Middle frontal gyrus (tissue), 1 donor: ENCODE measurements around the gene STOML2.

Source experiments
- DNase-seq: peaks from one replicate; pipeline ENCODE4 v3.0.0-alpha.2; 2015; ENCODE audit warnings: low spot score; ENCODE audit errors: extremely low spot score

The STOML2 gene

DNA sequence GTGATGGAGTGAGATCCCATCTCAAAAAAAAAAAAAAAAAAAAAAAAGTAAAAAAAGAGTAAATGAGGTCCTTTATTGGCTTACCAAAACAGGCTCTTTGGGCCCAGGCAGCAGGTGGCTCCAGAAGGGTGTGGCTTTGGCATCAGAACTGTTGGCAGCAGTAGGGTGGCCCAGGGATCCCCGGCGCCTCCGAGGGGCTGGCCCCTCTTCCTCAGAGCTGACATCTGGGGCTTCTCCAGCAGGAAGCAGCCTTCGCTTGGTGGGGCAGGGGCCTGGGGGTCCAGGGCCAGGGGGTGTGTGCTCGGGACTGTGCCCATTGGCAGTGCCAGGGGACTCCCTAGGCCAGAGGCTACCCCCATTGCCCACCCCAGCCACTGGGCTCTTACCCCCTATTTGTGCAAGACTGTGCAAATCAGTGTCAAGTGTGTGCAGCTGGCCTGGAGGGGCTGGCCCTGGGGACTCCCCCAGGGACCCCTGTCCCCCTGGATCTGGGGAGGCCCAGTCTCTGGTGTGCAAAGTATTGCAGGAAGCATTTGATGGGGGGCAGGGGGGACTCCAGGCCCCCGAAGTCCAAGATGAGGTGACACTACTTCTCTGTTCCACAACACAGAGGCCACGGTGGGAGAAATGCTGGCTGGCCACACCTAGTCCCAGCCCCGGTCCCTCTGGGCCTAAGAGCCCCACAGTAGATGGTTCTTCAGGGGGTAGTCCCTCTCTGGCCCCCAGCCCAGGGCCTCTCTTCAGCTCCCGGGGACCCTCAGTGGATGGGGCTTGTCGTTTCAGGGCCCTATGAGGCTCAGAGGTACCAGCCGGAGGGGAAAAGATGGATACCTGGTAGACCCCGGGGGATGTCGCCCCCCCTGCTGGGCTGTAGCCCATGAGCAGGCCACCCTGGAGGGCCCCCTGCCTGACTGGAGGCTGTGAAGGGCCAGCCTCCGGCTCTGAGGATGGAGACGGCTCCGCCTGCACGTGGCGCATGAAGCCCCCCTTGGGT, 4.7 kb upstream of the STOML2 start:
- no peak for DNase-seq

- no peak for DNase-seq
These were observed 3.4 kb upstream of the STOML2 start for GRCh38 chr9:35106343-35106730.

- no peak for DNase-seq
These were observed 2.8 kb upstream of the STOML2 start for GRCh38 chr9:35105571-35106342.

- no peak for DNase-seq
These were observed 2.2 kb upstream of the STOML2 start for GRCh38 chr9:35105126-35105525.

DNA sequence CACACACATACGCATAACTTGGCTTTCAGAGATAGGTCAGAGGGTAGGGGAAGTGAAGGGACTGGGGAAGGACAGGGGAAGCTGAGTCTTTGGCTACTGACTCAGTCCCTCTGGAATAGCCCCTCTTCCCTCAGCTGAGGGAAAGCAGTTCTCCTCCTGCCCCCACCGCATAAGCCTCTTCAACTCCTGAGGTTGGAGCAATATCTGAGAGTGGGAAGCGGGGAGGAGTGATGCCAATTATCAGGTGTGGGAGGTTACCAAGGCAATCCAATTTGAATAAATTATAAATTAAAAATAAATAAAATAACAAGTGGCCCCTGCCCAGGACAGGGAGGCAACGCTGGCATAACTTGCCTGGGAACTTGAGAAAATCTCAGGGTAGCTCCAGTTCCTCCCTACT, 1.7 kb upstream of the STOML2 start:
- DNase-seq, result no peak

DNA sequence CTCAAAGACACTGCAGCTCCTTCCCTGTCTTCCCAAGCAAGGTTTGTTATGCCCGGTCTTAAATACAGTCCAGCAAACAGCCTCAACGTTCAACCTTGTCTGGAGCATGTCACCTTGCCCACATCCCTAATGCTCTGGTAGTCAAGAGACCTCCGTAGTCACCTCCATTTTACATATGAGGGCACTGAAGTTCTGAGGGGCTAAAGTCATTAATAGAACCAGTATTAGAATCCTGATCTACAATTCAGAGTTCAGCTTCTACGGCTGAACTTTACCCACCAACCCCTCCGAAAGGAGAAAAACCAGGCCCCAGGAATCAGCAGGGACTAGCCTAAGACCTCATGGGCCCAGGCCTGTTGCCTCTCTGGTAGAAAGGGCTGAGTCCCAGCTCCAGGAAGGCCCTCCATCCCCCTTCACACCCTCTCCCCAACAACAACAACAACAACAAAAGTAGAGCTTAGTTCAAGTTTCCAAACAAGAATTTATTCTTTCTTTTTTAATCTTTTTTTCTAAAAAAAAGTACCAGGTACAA, 795 bp upstream of the STOML2 start:
- no peak for DNase-seq

GRCh38 chr9:35102465-35102768, 514 bp downstream of the STOML2 start:
- DNase-seq, result no peak

- DNase-seq, result no peak
These were observed 5.4 kb downstream of the STOML2 start for GRCh38 chr9:35097573-35097972.

DNA sequence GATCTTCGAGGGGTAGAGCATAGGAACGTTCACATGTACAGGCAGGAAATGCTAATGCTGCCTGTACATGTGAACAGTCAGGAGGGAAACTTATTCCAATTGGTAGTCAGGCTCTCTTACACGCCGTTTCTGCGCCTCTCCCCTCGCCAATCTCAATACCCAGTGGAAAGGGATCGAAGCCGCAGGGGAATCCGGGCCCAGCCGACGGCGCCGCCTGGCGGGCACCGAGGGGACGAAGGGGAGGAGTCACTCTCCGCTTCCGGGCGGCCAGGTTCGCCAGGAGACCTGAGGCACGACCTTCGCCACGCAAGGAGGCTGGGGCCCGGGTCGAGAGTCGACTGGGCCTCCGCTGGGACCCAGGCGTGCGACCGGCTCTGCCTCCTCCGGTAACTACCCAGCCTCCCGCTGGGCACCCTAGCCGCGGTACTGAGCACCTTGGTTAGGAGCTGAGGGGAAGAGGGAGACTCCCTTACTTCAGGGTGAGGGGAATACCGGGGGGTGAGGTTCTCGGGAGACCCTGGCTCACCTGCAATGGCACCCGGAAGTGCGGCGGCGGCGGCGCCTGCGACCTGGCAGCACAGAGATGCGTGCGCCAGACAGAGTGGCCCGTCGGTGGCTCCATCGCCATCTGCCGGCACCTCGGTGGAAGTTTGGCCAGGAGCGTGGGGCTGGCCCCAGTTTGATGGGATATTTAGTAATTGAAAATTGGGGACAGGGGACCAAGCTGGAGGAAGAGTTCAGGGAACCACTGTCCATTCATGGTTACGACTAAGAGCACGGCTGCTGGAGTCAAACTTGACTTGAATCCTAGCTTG, 6.7 kb downstream of the STOML2 start, which contains the start of gene PIGO:
Gene PIGO, minus strand, starts transcription at position 557 of the 815 bp plus-strand sequence. CDS start 1,026 bp downstream, outside the sequence.
- peak; percentile 77 for DNase-seq

DNA sequence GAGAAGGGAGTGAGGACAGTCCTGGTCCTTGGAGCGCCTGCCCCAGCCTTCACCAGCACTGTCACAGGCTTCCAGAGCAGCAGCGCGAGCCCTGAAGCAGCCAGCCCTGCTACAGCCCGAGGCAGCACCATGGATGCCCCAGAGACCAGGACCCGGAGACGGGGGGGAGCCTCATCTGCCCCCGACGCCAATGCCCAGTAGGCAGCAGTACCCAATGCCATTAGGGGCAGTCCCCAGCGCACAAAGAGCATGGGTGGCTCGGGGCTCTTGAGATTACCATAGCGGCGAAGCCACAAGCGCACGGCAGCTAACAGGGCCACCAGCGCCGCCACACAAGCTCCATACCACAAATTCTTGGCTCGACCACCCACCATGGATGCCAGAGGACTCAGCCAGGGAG, 11.4 kb downstream of the STOML2 start:
- no peak for DNase-seq

DNA sequence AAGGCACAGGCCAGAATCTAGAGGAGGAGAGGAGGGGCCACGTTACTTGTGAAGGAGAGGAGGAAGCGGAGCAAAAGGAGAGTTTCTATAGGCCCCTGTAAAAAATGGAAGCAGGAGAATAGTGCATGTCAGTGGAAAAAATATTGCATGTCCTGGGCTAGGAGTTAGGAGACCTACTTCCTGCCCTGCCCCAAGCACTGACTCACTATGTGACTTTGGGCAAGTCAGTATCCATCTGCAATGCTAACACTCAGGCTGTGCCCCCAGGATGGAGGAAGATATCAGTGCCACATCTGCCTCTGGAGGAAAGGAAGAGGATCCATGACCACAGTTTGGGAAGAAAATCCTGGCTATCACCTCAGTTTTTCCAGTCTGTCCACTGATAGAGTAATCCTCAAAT, 13.5 kb downstream of the STOML2 start:
- no peak for DNase-seq

DNA sequence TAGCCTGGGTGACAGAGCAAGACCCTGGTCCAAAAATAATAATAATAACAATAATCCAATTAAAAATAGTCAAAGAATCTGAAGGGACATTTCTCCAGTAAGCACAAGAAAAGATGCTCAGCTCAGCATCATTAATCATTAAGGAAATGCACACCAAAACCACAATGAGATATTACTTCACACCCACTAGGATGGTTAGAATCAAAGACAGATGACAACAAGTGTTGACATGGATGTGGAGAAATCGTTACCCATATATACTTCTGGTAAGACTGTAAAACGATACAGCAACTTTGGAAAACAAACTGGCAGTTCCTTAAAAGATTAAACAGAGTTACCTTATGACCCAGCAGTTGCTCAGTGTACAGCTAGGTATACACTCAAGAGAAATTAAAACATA, 17.9 kb downstream of the STOML2 start:
- DNase-seq, result no peak

DNA sequence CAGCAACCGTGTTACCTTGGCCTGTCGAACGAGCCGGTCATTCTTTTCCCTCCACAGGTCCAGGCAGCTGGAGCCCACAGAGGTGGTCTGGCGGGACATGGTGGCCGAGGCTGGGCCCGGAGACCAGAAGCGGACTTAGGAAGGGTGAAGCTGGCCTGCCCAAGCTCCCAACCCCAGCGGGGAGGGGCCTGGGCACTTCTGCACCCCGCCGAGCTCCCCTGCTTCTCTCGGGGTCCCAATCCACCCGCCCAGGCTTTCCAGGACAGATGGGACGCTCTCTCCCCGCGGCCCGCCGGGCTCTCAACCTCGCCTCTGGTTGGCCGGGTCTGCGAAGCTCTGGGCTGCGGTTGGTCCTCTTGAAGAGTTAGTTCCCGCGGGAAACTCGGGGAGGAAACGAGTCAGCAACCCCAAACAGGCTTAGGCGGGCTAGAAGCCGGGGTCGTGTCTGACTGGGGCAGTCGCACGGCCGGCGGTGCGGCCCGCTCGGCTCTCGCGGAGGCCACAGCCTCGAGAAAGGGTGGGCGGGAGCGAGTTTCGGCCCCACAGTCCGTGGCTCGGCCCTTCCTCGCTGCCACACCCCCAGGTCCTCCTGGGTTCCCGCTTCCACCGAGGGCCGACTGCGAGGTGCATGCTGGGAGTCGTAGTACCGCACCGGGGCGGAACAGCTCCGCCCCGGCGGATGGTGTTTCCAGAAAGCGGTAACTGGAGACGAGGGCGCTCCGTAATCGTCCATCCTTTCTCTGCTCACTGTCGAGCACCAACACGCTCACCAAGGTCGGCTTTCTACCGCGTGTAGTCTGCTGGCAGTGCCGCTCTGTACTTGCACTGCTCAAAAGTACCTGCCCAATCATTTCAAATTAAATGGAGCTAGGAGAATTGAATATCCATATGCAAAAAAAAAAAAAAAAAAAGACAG, 23.2 kb downstream of the STOML2 start, which contains the start of gene FANCG:
Gene FANCG, minus strand, starts transcription at position 517 of the 916 bp plus-strand sequence. Its CDS starts 418 bp downstream, at position 99.
- peak; percentile 89 for DNase-seq

DNA sequence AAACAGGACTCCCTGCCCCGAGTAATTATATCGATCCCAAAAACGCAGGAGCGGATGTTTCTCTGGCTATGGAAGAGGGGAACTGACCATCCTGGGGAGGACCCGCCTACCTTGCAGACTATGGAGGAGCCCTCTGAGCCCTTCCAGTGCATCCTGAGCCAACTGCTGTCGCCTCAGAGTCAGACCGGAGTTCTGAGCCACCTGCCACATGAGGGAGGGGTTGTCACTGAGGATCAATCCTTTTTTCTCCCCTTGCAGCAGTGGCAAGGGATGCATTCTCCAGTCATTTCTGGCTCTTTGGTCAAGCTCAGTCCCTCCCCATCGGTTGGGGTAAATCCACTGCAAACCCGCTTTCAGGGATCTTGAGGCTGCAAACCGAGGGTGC, 23.9 kb downstream of the STOML2 start:
- no peak for DNase-seq

DNA sequence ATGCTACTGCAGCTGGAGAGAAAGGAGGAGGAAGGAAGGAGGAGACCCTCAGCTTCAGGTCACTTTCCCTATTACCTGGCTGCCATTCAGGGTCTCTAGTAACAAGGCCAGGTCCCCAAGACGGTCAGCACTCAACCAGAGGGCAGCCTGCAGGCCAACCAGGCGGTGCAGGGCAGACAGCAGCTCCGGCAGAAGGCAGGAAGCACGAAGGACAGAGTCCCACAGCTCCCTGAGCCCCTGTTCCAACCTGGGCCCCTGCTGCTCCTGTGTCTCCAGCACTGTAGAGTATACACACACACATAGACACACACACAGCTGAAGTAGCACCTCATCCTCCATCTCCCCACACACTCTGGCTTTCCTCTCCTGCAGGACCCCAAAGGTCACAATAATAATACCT, 24.9 kb downstream of the STOML2 start:
- DNase-seq, result no peak

- DNase-seq, result no peak
These were observed 26.1 kb downstream of the STOML2 start for GRCh38 chr9:35076848-35077247.

DNA sequence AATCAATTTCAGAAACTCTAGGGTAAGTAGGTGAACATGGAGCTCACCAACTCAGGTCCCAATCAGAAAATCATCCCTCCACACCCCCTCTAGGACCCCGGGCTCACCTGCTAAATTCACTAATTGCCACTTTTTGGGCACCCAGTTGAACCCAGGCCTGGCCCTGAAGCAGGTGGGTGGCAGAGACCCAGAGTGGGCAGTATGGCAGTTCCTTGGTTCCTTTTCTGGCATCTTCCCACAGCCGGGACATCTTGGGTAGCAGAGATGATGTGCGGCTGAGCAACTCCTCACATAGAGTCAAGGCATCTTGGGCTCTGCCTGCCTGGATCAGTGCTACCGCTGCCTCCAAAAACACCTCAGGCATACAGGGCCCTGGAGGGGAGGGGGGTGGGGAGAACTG, 27.6 kb downstream of the STOML2 start:
- no peak for DNase-seq

- DNase-seq, result no peak
These were observed 28.1 kb downstream of the STOML2 start for GRCh38 chr9:35074791-35075190.

DNA sequence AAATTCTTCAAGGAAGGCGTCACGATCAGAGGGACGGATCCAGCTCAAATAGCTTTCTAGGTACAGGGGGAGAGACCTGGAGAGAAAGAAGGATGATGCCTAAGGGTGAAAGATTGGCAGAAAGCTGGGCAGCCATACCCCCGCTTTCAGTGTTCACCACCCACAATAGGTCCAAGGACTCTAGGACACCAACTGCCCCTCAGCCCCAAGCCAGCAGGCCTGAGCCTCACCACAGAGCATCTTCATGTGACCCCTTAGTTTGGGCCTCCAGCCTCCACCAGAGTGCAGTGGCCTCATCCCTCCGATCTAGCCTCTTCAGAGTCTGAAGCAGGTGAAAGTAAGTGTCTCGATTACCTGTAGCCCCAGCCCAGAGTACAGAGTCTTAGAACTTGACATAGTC, 28.8 kb downstream of the STOML2 start:
- no peak for DNase-seq

DNA sequence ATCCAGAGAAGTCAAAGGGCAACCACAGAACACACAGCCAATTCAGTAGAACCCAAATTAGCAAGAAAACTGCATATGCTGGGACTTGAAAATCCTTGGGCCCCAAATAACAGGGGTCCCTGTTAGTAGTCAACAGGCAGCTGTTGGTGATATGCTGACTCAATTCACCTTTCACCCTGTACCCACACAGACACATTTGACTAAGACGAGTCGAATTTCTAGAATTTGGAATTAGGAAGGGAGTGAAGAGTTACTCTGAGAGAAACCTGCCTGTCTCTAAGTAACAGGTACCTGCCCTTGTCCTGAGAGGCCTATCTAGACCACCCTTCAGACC, 29.7 kb downstream of the STOML2 start:
- no peak for DNase-seq
